Mucosa of gallbladder (tissue), 1 donor: Measurements from ENCODE around the gene KIF5A. TPM values are rescaled to one million over a fixed set of nuclear protein-coding genes. Genes with fewer than 3 reads are reported as not detected.

Source experiments
- DNase-seq: peaks from one replicate; pipeline ENCODE4 v3.0.0-alpha.2; 2020; ENCODE audit warnings: low spot score
- total RNA-seq: library from RNA; stranded (reverse); gene quantifications from one replicate; pipeline ENCODE4 v1.2.1, GENCODE V29; 2021
- donor health status: DM: no; HTN: no; CAD: no.

The KIF5A gene
- total RNA-seq, 1 donor from 2014 or later = 0.81 TPM

DNA sequence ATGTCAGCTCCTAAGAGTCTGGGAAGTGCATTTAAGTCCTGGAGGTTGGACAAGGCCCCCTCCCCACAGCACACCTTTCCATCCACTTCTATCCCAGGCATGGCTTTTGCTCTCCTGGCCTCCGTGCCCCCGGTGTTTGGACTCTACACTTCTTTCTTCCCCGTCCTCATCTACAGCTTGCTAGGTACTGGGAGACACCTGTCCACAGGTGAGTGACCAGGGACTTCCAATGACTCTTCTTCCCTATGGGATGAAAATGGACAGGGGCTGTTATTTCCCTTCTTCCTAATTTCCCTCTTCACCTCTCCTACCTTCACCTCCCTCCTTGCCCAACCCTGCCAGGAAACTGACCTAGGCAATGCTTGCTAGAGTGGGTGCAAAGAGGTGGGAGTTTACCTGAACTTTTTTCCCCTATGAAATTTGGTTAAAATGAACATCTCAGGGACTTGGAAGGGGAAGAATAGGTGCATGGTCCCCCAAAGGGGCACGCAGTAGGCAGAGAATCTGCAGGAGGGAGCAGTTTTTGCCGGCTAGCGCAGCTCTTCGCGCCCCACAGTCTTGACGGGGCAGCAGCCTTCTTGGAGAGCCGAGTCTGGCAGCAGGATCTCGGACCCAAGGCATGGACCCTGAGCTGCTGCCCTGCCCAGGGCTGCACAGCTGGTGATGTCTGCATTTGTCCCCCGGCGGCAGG is 70.5 kb downstream of the KIF5A start:
- DNase-seq = no peak

GRCh38 chr12:57620936-57621496 is 71.2 kb downstream of the KIF5A start:
- DNase-seq = no peak

- DNase-seq = peak; percentile 46
Measured at GRCh38 chr12:57621497-57622292, 71.9 kb downstream of the KIF5A start.

- no peak for DNase-seq
Measured at GRCh38 chr12:57622293-57623245, 72.7 kb downstream of the KIF5A start.

DNA sequence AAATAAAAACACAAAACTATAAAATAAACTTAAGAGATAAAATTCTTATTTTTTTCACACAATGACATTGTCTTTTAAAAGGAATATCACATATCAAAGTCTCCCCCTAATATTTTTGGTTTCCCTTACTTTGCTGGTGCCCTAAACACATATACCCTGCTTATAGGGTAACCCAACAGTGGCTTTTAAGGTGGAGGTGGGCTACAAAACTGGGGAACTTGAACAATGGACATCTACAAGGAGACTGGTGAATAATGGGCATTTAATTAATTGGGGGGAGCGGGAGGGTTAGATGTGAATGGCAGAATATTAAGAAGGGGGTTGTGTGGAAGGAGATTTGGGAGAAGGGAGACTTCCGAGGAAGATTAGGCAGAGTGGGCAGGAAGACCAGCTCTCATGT is 73.5 kb downstream of the KIF5A start:
- no peak for DNase-seq

DNA sequence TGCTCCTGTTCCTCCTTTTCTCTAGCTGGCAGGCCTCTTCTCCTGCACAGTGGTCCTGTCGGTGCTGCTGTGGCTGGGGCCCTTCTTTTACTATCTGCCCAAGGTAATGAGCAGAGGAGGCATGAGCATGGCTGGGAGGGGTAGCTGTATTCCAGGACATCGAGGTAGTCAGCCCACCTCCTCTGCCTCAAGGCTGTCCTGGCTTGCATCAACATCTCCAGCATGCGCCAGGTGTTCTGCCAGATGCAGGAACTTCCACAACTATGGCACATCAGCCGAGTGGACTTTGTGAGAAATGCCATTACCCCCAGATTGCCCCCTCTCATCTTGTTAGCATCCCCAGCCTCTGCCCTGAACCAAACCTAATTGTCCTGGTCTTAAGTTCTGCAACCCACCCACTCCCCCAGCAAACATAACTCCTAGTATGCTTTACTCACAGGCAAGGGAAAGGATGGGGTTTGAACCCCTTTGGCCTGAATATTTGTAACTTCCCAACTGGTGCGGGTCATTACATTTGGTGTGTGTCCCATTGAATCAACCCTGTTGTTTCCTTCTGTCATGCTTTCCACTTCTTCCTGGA is 74.1 kb downstream of the KIF5A start:
- DNase-seq = no peak

GRCh38 chr12:57624441-57625220 is 74.8 kb downstream of the KIF5A start:
- no peak for DNase-seq

- DNase-seq = no peak
Measured at GRCh38 chr12:57625261-57626032, 75.6 kb downstream of the KIF5A start.

GRCh38 chr12:57626111-57626920 is 76.5 kb downstream of the KIF5A start:
- no peak for DNase-seq

GRCh38 chr12:57626921-57627445 is 77.1 kb downstream of the KIF5A start:
- no peak for DNase-seq

GRCh38 chr12:57627501-57628279 is 77.8 kb downstream of the KIF5A start:
- DNase-seq = no peak

DNA sequence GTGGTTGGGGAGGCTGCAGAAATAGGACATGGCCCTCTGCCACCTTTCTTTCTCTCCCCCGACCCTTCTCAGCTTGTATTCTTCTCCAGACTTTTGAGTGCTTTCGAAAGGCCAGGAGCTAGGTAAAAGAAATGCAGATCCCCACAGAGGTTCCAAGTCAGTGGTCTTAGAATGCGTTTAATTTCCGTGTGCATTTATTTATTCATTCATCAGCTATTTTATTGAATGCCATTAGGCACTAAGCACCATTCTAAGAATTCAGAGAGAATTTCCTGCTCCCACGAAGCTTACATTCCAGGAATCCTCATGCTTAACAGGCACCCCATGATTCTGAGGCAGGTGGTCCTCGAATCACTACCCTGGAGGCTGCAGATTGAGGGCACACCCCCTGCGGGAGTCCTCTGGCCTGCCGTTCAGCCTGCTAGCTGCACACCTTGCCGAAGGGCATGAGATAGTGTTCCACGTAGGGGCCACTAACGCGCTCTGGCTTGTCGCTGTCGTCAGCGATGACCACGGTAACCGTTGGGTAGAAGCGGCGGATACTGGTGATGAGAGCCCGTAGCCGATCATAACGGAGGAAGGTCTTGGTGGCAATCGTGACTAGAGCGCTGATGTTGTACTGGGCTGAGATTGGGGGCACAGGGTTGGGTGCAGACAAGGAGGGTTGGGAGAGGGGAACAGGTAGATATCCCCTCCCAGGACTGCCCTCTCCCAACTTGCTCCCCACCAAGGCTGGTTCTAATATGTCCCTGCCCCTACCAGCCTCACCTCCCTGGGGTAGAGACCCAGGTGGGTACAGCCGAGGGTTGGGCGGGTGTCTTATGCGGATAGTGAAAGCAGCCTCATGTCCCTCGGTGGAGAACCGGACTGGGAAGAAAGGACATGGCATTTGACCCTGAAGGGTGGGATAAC is 78.7 kb downstream of the KIF5A start:
- peak; percentile 6 for DNase-seq

DNA sequence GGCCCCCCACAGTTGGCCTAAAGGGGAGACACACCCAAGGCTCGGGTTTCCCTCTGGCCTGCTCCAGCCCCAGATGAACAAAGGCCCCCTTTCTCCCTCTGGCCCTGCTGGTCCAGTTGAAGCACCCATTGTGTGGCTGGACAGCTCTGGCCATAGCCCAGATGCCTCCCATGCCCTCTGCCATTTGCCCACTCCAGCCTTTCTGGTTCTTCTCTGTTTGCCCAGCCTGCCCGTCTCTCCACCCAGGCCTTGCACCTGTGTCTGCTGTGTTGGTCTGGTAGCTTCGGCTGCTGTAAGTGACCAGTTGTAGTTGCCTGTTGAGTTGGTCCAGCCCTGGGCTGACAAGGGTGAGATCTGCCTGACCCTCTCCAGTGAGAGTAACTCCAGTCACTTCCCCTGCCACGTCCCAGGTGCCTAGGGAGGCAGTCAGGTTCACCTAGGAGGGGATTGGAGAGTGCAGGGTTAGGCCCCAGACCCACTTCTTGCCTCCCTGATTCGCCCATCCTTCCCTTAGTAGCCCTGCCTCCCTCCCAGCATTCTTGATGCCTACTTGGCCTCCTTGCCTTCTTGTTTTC is 80.1 kb downstream of the KIF5A start:
- DNase-seq = peak; percentile 9

DNA sequence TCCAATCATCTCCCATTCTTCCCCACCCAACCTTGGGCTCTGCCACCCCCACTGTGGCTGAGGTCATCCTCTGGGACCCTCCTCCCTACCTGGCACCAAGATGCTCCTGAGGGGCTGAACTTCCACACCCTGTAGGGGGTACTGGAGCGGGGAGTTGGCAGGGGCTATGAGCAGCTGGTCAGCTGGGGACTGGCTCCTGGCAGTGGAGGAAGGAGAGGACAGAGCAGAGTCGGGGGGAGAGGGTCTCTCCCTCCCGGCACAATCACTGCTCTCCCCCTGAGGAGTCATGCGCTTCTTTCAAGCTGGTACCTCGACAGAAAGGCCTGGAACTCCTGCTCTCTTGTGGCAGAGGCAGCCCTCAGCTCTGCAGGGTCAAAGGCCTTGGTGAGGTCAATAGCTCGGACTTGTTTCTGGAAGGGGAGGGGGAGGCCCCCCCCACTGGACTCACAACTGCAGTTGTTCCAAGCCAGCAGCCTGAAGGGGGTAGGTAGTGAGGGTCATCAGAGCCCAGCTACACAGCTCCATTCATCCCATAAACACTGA is 81.1 kb downstream of the KIF5A start:
- DNase-seq = peak; percentile 8

DNA sequence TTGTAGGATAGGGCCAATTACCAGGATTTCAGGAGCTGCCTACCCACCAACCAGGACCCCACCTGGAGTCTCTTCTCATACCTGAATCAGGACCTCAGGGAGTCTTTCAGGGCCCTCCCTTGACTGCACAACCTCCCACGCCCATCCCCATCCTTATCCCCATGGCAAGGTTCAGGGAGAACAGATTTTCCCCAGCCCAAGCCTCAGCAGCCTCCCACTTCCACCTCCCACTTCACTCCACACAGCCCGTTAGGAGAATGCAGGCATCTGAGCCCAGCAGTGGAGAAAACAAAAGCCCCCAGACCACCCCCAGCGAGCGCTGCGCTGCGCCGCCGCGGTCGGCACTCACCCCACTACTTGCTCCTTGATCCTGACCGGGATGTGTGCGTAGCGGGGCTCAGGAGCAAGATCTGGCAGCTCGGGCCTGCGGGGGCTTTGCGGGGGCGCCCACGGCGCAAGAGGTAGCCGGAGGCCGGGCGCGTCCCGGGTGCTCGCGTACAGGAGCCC is 81.8 kb downstream of the KIF5A start:
- peak; percentile 8 for DNase-seq
